ENCODE measurements around the gene ACOT2. TPM values are rescaled to one million over a fixed set of nuclear protein-coding genes. Genes with fewer than 3 reads are reported as not detected.

Gene ACOT2
- polyA plus RNA-seq, 4 donors = 25.0 to 89.9 (median 45.9) TPM

GRCh38 chr14:73610687-73611086, 41.7 kb downstream of the ACOT2 start:
- DNase-seq = peak in 1 of 2 donors; percentile 32
- WGBS, 3 donors = 43 to 62% (median 55%) methylated on average over 2 of the region's 2 CpGs
- Histone ChIP-seq H3K4me1 (ENCODE audit: control insufficient read depth in 3 of 3, insufficient read depth in 2 of 3, low read depth in 1 of 3, low read length in 2 of 3) (no peaks in the 10 kb centered on the region), H3K9me3 (ENCODE audit: control insufficient read depth in 2 of 2, insufficient read depth in 1 of 2, low read depth in 1 of 2, low read length in 1 of 2) (peaks cover 0 to 12% of the 10 kb centered on the region in 2 donors), H3K36me3 (ENCODE audit: control insufficient read depth in 3 of 3, insufficient read depth in 2 of 3, low read depth in 1 of 3, low read length in 3 of 3) (no peaks in the 10 kb centered on the region), H3K4me3 (ENCODE audit: low read depth in 1 of 3, low read length in 3 of 3) (no peak overlapping the region), H3K27ac (ENCODE audit: low read depth in 1 of 3, low read length in 2 of 3) (no peak overlapping the region), H3K27me3 (ENCODE audit: control insufficient read depth in 3 of 3, insufficient read depth in 3 of 3, low read length in 3 of 3) (no peaks in the 10 kb centered on the region)
- no peak for FAIRE-seq

- DNase-seq (peak; percentile 69 to 90), FAIRE-seq (no peak)
- Histone ChIP-seq H3K36me3 (ENCODE audit: control insufficient read depth in 3 of 3, insufficient read depth in 2 of 3, low read depth in 1 of 3, low read length in 3 of 3) (no peaks in the 10 kb centered on the region), H3K9me3 (ENCODE audit: control insufficient read depth in 2 of 2, insufficient read depth in 1 of 2, low read depth in 1 of 2, low read length in 1 of 2) (peaks cover 0 to 9% of the 10 kb centered on the region in 2 donors), H3K4me1 (ENCODE audit: control insufficient read depth in 3 of 3, insufficient read depth in 2 of 3, low read depth in 1 of 3, low read length in 2 of 3) (no peaks in the 10 kb centered on the region), H3K27me3 (ENCODE audit: control insufficient read depth in 3 of 3, insufficient read depth in 3 of 3, low read length in 3 of 3) (no peaks in the 10 kb centered on the region), H3K27ac (ENCODE audit: low read depth in 1 of 3, low read length in 2 of 3) (peak within 1 kb of the TSS; percentile 66 to 88 (median 71)), H3K4me3 (ENCODE audit: low read depth in 1 of 3, low read length in 3 of 3) (peak within 1 kb of the TSS; percentile 27 to 65 (median 53))
- WGBS, 3 donors = 0 to 1% (median 1%) methylated on average over 82 to 84 of the region's 84 CpGs
Measured at GRCh38 chr14:73612339-73613045, 43.5 kb downstream of the ACOT2 start, which contains the start of gene ACOT6. Gene ACOT6 (plus strand): TSS chr14:73612517. CDS start chr14:73612572, 55 bp downstream.

- peak overlapping the region in 2 of 3 donors; percentile 66 to 88 for H3K27ac ChIP-seq (ENCODE audit: low read depth in 1 of 3, low read length in 2 of 3)
- WGBS, 3 donors = 3 to 9% (median 5%) methylated on average over 12 to 13 of the region's 13 CpGs
- peak overlapping the region; percentile 9 to 65 (median 42) for H3K4me3 ChIP-seq (ENCODE audit: low read depth in 1 of 3, low read length in 3 of 3)
- no peaks in the 10 kb centered on the region for H3K4me1 ChIP-seq (ENCODE audit: control insufficient read depth in 3 of 3, insufficient read depth in 2 of 3, low read depth in 1 of 3, low read length in 2 of 3)
- no peak for FAIRE-seq
- no peaks in the 10 kb centered on the region for H3K36me3 ChIP-seq (ENCODE audit: control insufficient read depth in 3 of 3, insufficient read depth in 2 of 3, low read depth in 1 of 3, low read length in 3 of 3)
- no peaks in the 10 kb centered on the region for H3K27me3 ChIP-seq (ENCODE audit: control insufficient read depth in 3 of 3, insufficient read depth in 3 of 3, low read length in 3 of 3)
- peaks cover 0 to 9% of the 10 kb centered on the region in 2 donors for H3K9me3 ChIP-seq (ENCODE audit: control insufficient read depth in 2 of 2, insufficient read depth in 1 of 2, low read depth in 1 of 2, low read length in 1 of 2)
- no peak for DNase-seq
Measured at GRCh38 chr14:73613046-73613383, 44.0 kb downstream of the ACOT2 start.

DNA sequence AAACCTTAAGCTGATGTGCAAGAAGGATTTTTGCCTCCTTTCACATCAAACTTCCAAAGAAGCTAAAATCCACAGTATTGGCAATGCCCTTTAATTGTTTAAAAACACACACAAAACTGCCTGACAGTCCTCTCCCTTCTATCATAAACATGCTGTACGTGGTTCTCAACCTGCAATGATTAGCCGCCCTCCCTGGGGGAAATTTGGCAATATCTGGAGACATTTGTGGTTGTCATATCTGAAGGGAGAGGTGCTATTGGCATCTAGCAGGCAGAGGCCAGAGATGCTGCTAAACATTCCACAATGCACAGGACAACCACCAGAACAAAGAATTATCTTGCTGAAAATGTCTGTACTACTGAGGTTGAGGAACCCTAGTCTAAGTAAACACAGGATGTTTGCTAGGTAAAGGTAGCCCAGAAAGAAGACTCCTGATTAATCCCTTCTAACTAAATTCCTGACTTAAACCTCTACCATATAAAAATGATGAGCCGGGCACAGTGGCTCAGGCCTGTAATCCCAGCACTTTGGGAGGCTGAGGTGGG, 44.5 kb downstream of the ACOT2 start:
- Histone ChIP-seq H3K4me1 (ENCODE audit: control insufficient read depth in 3 of 3, insufficient read depth in 2 of 3, low read depth in 1 of 3, low read length in 2 of 3) (no peaks in the 10 kb centered on the region), H3K27me3 (ENCODE audit: control insufficient read depth in 3 of 3, insufficient read depth in 3 of 3, low read length in 3 of 3) (no peaks in the 10 kb centered on the region), H3K4me3 (ENCODE audit: low read depth in 1 of 3, low read length in 3 of 3) (no peak overlapping the region), H3K27ac (ENCODE audit: low read depth in 1 of 3, low read length in 2 of 3) (no peak overlapping the region), H3K36me3 (ENCODE audit: control insufficient read depth in 3 of 3, insufficient read depth in 2 of 3, low read depth in 1 of 3, low read length in 3 of 3) (no peaks in the 10 kb centered on the region), H3K9me3 (ENCODE audit: control insufficient read depth in 2 of 2, insufficient read depth in 1 of 2, low read depth in 1 of 2, low read length in 1 of 2) (peaks cover 0 to 9% of the 10 kb centered on the region in 2 donors)
- WGBS, 3 donors = 77 to 80% (median 77%) methylated on average over 3 of the region's 3 CpGs
- DNase-seq (no peak), FAIRE-seq (no peak)

DNA sequence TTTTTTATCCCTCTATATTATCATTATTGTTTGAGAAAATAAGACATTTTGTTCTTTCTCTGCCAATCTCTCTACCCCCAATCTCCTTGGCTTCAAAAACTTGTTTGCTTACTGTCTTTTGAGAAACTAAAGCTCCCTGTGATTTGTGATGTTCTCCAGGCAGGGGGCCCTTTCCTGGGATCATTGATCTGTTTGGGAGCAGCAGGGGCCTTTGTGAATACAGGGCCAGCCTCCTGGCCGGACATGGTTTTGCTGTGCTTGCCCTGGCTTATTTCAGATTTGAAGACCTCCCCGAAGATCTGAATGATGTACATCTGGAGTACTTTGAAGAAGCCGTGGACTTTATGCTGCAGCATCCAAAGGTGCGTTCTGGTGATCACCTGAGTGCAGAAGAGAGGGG, 47.8 kb downstream of the ACOT2 start:
- no peak for FAIRE-seq
- no peaks in the 10 kb centered on the region for H3K4me1 ChIP-seq (ENCODE audit: control insufficient read depth in 3 of 3, insufficient read depth in 2 of 3, low read depth in 1 of 3, low read length in 2 of 3)
- H3K4me3 ChIP-seq (ENCODE audit: low read depth in 1 of 3, low read length in 3 of 3) = no peak overlapping the region
- 72 to 80% (median 79%) methylated on average over 4 of the region's 4 CpGs for WGBS, 3 donors
- DNase-seq = no peak
- H3K27ac ChIP-seq (ENCODE audit: low read depth in 1 of 3, low read length in 2 of 3) = no peak overlapping the region
- H3K36me3 ChIP-seq (ENCODE audit: control insufficient read depth in 3 of 3, insufficient read depth in 2 of 3, low read depth in 1 of 3, low read length in 3 of 3) = no peaks in the 10 kb centered on the region
- no peaks in the 10 kb centered on the region for H3K27me3 ChIP-seq (ENCODE audit: control insufficient read depth in 3 of 3, insufficient read depth in 3 of 3, low read length in 3 of 3)
- H3K9me3 ChIP-seq (ENCODE audit: control insufficient read depth in 2 of 2, insufficient read depth in 1 of 2, low read depth in 1 of 2, low read length in 1 of 2) = no peaks in the 10 kb centered on the region

DNA sequence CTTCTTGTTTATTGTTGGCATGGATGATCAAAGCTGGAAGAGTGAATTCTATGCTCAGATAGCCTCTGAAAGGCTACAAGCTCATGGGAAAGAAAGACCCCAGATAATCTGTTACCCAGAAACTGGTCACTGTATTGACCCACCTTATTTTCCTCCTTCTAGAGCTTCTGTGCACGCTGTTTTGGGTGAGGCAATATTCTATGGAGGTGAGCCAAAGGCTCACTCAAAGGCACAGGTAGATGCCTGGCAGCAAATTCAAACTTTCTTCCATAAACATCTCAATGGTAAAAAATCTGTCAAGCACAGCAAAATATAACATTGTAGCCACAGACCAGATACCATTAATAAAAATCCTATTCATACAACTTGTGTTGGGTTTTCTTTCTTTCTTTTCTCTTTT, 50.5 kb downstream of the ACOT2 start:
- no peaks in the 10 kb centered on the region for H3K9me3 ChIP-seq (ENCODE audit: control insufficient read depth in 2 of 2, insufficient read depth in 1 of 2, low read depth in 1 of 2, low read length in 1 of 2)
- WGBS, 3 donors = 33 to 93% (median 43%) methylated on average over 1 of the region's 1 CpG
- FAIRE-seq (no peak), DNase-seq (no peak)
- no peak overlapping the region for H3K4me3 ChIP-seq (ENCODE audit: low read depth in 1 of 3, low read length in 3 of 3)
- H3K4me1 ChIP-seq (ENCODE audit: control insufficient read depth in 3 of 3, insufficient read depth in 2 of 3, low read depth in 1 of 3, low read length in 2 of 3) = no peaks in the 10 kb centered on the region
- no peaks in the 10 kb centered on the region for H3K36me3 ChIP-seq (ENCODE audit: control insufficient read depth in 3 of 3, insufficient read depth in 2 of 3, low read depth in 1 of 3, low read length in 3 of 3)
- H3K27me3 ChIP-seq (ENCODE audit: control insufficient read depth in 3 of 3, insufficient read depth in 3 of 3, low read length in 3 of 3) = no peaks in the 10 kb centered on the region
- H3K27ac ChIP-seq (ENCODE audit: low read depth in 1 of 3, low read length in 2 of 3) = no peak overlapping the region

DNA sequence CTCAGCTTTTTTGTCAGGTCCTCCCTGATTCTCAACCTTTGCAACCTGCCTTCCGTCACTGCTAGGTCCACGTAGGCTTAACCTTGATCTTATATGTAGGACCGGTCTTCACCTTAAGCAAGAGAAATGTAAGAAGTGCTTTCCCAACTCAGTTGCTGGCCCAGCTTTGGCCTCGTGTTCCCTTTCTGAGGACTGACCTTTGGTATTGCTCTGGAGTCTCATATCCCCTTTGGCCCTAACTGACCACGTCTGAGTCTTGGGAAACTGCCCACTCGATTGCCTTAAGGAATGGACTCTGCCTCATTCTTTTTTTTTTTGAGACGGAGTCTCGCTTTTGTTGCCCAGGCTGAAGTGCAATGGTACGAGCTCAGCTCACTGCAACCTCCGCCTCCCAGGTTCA, 51.3 kb downstream of the ACOT2 start:
- FAIRE-seq (no peak), DNase-seq (peak in 1 of 2 donors; percentile 44)
- Histone ChIP-seq H3K4me3 (ENCODE audit: low read depth in 1 of 3, low read length in 3 of 3) (no peak overlapping the region), H3K9me3 (ENCODE audit: control insufficient read depth in 2 of 2, insufficient read depth in 1 of 2, low read depth in 1 of 2, low read length in 1 of 2) (no peaks in the 10 kb centered on the region), H3K27me3 (ENCODE audit: control insufficient read depth in 3 of 3, insufficient read depth in 3 of 3, low read length in 3 of 3) (no peaks in the 10 kb centered on the region), H3K36me3 (ENCODE audit: control insufficient read depth in 3 of 3, insufficient read depth in 2 of 3, low read depth in 1 of 3, low read length in 3 of 3) (no peaks in the 10 kb centered on the region), H3K4me1 (ENCODE audit: control insufficient read depth in 3 of 3, insufficient read depth in 2 of 3, low read depth in 1 of 3, low read length in 2 of 3) (no peaks in the 10 kb centered on the region), H3K27ac (ENCODE audit: low read depth in 1 of 3, low read length in 2 of 3) (no peak overlapping the region)
- 70 to 82% (median 81%) methylated on average over 10 of the region's 10 CpGs for WGBS, 3 donors

- H3K27me3 ChIP-seq (ENCODE audit: control insufficient read depth in 3 of 3, insufficient read depth in 3 of 3, low read length in 3 of 3) = no peaks in the 10 kb centered on the region
- no peaks in the 10 kb centered on the region for H3K4me1 ChIP-seq (ENCODE audit: control insufficient read depth in 3 of 3, insufficient read depth in 2 of 3, low read depth in 1 of 3, low read length in 2 of 3)
- H3K36me3 ChIP-seq (ENCODE audit: control insufficient read depth in 3 of 3, insufficient read depth in 2 of 3, low read depth in 1 of 3, low read length in 3 of 3) = no peaks in the 10 kb centered on the region
- H3K4me3 ChIP-seq (ENCODE audit: low read depth in 1 of 3, low read length in 3 of 3) = no peak overlapping the region
- WGBS, 3 donors = 90 to 92% (median 92%) methylated on average over 4 of the region's 4 CpGs
- FAIRE-seq = no peak
- H3K9me3 ChIP-seq (ENCODE audit: control insufficient read depth in 2 of 2, insufficient read depth in 1 of 2, low read depth in 1 of 2, low read length in 1 of 2) = no peaks in the 10 kb centered on the region
- H3K27ac ChIP-seq (ENCODE audit: low read depth in 1 of 3, low read length in 2 of 3) = no peak overlapping the region
- DNase-seq = no peak
Measured at GRCh38 chr14:73623504-73624054, 54.6 kb downstream of the ACOT2 start.

Data from small intestine (tissue), 7 donors.